Measurements from ENCODE around the gene GADD45G.

Gene GADD45G

DNA sequence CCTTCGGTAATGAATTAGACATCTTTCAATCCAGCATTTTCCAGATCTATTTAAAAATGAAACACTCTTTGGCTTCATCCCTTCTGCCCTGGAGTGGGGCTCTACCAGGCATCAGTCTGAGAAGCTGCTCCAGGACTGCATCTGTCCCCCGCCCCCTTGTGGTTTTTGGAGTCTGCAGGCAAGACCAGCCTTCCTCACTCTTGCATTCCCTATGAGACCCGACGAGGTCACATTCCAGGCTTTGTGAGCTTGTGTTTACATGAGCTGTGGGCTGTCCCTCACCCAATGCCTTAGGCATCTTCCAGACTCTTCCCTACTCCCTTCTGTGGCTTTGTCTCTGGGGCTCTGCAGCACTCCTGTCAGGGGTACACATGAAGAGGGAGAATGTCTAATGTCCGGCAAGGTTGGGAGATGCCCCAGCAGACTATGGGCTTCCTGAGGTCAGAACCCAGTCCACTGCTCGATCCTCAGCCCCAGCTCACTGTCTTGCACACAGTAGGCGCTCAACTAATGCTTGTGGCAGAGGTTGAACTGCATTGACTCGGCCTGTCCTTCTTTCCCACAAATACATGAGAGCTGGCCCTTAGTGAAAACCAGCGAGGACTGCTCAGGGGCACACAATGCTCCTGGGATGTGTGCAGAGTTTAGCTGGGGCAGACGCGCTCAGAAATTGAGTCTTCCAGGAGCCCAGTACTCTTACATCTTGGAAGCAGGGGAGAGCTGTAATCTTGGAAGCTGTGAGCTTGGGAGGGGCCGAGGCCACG is 11.7 kb upstream of the GADD45G start:
- no peak for DNase-seq

DNA sequence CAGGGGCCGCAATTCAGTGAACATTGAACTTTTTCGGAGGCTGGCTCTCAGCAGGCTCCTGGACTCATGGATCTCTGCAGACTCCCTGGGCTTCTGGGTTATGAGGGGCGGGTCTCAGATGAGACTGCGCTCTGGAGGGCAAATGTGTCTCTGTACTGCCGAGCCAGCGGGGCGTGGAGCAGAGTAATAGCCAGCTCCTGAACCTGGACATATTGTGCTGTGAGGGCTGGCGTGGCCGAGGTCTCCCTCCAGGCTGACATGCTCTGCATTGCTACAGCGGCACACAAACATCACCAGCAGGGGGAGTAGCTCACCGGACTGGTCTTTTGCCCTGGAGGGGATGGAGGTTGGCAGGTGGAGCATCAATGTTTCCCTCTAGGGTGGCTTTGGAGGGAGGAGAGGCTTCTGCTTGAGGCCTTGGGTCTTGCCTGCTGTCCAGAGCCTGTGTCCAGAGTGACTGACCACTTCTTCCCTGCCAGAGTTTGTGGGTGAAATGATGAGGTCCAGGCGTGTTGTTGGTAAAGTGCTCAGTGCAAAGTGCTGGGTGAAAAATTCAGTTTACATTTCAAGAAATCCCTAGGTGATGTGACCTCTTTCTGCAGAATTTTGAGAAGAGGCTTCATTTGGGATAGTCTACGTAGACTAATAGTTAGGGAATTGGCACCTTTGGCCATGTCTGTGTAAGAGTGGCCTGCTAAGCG is 10.9 kb upstream of the GADD45G start:
- peak; percentile 38 to 70 for DNase-seq

DNA sequence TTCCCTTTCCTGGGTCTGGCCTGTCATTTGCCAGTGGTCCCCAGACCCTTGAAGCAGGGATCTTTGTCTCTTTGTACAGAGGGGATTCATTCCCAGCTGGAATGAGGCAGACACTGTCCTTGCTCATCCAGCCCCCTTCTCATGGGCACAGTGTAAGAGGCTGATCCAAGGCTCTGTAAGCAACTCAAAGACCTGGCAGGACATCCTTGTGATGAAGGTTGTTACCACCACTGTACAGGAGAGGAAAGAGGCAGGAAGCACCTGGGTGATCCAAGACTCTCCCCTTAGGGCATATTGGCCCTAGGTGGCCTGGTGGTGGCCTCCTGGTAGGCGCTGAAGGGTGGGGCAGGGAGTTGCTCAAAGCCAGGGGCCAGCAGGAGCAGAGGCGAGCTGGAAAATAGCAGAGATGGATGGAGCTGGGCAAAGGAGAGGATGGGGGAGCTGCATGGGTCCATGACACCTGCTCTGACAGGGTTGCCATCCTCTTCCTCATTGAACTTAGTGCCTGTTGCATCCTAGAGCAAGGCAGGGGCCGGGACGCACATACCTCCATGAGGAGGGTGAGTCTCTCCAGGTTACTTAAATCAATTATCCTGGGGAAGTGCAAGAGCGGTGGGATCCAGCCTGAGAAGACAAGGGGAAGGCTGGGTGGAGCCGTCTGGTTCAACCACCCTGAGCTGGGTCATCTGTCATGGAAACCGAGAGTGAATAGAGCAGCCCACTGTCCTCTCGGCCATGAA is 9.8 kb upstream of the GADD45G start:
- DNase-seq = no peak

DNA sequence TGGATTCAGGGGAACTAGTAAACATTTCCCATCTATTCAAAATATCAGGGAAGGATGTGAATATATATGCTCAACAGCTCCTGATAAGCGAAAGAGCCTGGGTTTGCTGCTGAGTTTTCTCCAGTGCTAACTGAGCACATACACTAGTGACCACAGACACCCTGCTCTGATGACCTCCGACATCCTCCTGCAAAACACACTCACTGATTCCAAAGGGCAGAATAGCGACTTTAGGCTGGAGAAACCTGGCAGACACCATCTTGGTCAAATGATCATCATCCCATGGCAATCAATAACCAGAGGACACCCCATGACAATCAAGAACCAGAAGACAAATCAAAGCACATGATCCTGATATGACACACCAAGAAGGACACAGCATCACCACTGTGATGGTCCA is 9.2 kb upstream of the GADD45G start:
- no peak for DNase-seq

DNA sequence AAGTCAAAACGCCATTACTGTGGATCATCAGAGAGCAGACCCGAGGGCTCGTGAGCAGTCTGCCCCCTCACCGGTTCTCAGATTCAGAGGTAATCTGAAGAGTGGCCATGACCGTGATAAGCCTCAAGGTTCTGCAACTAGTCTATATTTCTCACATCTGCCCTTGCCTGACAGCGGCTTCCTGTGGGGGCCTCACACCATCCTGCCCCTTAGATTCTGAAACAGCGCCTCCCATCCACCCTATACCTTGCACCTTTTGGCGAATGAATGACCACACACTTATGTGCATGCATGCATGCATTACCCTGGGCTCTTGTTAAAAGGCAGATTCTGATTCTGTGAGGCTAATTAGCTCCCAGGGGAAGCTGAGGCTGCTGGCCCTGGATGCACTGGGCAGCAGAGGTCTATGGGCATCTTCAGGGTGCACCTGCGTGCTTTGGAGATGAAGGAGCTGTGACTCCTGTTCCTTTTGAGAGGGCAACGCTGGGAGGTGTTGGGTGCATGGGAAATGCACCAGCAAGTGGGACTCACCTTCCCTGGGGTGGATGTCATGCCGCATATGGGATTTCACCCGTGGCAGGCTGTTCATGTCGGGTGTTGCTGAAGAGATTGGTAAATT is 7.8 kb upstream of the GADD45G start:
- DNase-seq = no peak

DNA sequence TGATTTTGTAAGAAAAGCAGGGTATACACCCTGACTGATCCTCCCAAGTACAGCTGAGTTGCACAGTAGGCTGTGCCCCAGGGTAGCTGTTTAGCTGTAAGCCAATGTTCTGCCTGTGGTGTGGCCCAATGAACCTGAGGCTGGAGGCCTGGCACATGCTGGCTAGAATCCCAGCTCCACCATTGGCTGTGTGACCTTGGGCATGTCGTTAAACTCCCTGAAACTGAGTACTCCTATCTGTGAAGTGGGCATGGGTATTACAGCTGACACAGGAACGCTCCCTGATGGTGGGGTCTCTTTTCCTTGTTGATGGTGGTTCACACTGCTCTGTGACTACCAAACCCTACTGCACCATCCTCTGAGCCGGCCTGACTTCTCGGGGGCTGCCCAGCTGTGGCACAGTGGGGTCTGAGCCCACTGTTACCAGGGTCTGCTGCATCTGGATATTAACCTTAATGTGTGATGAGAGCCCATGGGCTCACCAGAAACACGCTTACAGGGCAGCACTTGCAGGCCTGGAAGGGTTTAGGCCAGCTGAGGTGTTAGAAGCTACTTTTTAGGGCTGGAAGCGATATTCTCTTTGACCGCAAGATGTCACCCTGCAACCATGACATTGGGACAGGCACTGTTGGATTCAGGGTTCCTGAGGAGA is 7.0 kb upstream of the GADD45G start:
- DNase-seq = peak; percentile 45 to 56

DNA sequence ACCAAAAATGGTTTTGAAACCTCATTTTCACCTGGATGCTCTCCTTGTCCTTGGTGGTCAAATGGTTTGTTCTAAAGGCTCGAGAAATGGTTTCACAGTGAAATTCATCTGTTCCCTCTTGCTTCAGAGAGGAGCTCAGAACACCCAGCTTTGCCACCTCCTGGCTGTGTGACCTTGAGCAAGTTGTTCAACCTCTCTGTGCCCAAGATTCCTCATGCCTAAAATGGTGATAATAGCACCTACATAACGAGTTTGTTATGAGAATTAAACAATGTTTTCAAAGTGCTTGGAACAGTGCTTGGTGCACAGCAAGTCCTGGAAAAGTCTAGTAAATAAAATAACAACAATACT is 6.5 kb upstream of the GADD45G start:
- no peak for DNase-seq

DNA sequence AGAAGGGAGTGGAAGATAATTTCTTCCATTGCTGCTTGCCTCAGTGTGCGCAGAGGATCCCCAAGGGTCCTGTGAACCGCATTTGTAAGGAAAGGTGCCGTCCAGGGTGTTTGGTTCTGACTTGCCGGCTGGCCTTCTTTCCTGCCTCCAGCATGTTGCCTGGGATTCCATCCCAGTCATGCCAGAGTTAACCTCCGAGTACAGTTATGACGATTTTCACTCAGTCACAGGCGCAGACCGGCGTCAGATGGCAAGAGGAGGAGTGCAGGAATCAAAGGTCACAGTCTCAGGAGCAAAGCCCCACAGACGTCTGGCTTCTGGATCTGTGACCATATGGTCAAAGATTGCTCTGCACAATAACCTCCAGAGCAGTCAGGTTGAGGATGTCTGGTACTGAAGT is 5.9 kb upstream of the GADD45G start:
- DNase-seq = no peak

DNA sequence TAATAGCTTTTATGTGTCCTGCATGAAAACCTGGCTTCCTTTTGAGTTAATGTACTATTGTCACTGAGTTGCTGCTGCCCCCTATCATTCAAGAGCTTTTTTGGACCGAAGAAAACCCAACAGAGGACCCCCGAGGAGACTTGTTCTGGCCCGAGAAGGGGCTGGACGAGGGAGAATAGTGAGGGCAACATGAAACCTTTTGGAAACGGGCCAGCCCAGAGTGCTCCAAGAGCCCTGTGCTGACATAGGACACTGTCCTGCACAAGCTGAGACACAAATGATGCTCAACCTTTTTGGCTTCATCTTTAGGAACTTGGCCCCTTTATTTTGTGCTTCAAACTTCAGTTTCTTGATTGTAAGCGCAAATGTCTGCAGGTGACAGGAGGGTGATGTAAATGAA is 4.0 kb upstream of the GADD45G start:
- no peak for DNase-seq

DNA sequence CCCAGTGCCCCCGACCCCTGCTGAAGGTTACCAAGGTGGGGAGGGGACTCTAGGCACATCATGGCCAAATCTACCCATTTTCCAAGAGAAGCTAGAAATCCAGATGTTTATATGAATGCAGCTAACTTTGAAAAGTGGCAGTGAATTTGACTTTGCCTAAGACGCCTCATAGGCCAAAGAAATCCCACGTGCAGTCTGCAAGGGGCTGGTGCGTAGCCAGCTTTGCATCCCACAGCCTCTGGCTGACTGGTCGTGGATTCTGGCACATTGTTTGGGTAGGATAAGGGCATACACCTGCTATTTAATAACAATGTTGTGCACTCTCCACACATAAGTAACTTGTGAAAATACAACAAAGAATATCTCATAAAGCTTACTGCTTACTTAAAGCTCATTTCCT is 3.5 kb upstream of the GADD45G start:
- DNase-seq = no peak

DNA sequence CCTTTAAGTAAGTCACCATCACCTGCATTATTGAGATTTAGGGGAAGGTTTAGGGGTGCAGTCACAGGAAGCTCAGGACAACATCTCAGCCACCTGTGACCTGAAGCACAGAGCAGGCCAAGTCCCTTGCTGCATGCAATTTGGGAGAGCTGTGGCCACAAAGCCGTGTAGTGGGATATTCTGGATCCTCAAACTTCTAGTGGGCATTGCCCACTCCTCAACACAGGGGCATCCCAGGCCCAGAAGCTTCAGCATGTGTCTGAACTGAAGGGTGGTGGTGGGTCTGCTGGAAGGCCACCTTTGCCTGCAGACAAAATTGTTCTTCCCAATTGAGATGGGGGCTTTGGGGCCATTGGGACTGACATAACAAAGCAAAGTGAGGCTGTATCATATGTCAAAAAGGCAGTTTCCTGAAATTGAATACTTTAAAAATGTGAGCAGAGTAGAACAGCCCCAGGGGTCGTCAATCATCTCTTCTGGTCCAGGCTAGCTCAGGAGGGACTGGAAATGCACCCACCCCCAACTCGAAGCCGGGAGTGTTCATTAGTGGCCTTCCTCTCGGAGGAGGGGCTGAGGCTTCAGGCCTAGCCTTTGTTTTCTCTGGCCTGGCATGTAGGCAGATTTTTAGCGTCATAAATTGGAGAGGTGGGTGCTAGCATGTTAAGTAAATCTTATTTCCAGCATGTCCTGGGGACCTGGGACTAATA is 2.8 kb upstream of the GADD45G start:
- no peak for DNase-seq

DNA sequence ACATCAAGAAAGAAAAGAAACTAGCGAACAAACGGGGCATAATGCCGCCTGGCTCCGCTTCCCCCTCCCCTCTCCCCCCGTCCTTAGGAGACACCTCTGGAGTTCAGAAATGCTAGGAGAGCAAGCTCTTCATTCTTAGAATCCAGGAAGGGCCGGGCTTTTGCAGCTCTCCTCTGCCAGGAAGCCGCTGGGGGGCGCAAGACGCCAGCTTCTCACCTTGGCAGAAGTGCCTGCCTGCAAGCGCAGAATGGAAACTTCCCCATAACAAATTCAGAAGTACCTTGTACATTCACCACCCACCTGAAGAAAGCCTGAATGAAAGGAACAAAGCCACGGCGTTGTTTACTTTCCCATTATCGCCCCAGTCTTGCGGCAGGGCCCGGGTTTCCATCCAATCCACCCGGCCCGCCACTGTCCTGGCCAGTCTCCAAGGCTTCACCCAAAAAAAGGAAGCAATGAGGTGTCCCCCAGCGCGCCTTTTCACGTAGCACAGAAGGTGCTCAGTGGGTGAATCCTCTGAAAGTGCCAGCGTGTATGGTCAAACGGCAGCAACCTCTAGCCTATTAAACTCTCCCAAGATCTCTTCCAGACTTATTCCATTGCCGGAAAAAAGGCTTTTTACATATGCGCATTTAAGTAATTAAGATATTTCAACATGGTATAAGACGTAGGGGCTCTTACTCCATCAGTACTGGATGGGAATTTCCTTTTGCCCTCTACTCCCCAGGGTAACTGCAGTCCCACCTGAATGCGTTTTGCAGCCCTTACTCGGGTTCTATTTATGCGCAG is 1.6 kb upstream of the GADD45G start:
- DNase-seq = peak; percentile 74 to 84

DNA sequence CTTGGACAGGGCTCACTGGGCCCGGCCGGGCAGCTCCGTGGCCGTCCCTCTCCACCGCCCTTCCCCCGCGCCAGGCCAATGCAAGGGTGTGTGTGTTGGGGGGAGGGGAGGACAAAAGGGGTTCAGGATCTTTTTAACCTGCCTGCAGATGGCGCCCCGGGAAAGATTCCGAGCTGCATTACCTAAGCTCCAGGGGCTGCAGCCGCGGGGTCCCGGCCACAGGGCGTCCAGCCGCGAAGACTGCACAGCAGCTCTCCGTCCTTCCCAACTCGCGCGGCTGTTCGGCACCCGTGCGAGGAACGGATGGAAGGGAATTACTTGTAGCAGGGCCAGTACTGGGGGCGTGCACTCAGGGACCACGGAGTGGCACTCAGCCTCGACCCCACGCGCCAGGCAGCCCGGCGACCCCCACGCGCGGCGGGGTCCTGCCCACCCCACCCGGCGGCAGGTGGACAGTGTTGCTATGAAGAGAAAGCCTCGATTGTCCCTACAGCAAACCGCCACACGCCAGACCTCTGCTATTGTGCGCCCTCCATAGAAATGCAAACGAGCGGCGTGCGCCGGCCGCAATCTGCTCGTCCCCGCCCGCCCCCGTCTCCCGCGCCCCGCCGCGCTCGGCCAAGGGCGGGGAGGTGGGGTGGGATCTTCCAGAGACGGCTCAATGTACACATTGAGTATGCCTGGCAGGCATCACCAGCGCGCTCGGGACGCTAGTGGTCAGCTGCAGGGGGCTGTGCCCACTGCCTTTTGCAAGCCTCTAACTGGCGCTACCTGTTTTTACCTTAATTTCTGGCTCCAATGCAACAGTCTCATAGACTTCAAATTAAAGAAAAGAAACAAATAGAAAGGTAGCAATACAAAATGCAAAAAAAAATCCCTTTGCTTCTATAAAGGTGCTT is 796 bp upstream of the GADD45G start:
- DNase-seq = peak in 1 of 2 experiments; percentile 17

DNA sequence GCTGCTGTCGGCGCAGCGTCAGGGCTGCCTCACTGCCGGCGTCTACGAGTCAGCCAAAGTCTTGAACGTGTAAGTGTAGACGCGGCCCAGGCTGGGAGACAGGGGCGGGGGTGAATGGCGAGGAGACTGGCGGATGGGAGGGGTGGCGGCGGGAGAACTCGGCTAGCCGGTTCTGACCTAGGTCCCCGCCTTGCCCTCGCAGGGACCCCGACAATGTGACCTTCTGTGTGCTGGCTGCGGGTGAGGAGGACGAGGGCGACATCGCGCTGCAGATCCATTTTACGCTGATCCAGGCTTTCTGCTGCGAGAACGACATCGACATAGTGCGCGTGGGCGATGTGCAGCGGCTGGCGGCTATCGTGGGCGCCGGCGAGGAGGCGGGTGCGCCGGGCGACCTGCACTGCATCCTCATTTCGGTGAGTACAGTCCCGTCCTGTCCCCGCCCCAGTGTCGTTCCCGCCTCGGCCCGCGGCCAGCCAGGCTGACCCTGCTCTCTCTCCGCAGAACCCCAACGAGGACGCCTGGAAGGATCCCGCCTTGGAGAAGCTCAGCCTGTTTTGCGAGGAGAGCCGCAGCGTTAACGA is 745 bp downstream of the GADD45G start:
- no peak for DNase-seq

DNA sequence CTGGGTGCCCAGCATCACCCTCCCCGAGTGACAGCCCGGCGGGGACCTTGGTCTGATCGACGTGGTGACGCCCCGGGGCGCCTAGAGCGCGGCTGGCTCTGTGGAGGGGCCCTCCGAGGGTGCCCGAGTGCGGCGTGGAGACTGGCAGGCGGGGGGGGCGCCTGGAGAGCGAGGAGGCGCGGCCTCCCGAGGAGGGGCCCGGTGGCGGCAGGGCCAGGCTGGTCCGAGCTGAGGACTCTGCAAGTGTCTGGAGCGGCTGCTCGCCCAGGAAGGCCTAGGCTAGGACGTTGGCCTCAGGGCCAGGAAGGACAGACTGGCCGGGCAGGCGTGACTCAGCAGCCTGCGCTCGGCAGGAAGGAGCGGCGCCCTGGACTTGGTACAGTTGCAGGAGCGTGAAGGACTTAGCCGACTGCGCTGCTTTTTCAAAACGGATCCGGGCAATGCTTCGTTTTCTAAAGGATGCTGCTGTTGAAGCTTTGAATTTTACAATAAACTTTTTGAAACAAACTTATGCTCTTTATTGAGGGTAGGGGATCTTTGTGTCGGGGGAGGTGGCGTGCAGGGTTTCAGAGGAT is 1.3 kb downstream of the GADD45G start:
- DNase-seq = peak; percentile 62 to 64

DNA sequence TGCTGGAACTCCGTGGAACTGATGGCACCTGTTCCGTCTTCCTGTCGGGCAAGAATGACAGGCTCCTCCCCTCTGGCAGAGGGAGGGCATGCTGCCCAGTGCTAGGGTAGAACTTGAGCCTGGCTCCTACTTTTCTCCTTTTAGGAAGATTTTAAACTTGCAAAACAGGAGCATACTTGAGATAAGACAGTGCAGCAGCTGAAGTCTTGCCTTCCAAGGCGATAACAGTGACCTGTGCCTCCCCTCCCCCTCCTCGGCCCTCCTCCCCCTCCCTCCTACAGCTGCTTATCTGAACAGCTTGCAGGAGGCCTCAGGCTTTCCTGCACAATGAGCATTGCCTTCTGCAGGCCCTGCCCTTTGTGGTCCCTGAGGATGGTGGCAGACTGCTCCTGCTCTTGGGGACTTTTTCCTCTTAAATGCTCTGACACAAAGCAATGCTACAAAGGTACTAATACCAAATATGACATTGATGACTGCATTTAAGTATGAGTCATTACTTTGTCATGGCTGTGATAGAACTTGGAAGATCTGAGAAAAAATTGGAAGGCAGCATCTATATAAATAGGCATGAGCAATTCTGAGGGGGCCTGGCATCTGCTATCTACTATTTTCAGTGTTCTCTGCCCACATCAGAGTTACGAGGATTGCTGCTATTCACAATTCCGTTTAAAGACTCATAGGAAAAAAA is 2.0 kb downstream of the GADD45G start:
- peak; percentile 51 to 57 for DNase-seq

DNA sequence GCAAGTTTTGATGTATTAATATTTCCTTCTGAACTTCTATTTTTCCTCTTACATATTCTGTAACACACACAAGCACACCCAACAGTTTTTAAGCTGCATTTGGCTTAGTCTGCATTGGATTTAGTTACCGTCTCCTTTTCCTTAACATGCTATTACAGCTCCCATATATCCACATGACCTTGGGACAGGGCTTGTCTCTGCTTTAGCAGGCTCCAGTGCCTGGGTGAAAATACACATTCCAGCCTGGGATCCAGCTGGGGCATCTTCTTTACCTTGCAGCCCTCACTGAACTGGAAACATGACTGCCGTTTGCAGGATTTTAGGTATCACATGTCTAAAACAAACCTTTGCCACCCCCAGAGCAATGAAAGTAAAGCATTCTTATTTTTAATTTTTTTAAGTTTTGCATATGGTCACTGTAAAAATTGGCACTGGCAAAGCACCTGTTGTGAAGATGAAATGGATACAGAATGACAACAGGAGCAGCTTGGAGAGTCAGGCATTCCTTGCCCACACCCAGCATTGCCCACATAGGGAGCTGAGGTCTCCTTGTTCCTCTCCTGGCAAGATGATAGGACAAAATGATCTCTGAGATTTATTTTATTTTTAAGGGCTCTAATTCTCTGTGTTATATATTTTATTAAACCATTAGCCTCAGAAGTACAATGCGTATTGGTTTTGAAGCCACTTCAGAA is 4.0 kb downstream of the GADD45G start:
- no peak for DNase-seq

DNA sequence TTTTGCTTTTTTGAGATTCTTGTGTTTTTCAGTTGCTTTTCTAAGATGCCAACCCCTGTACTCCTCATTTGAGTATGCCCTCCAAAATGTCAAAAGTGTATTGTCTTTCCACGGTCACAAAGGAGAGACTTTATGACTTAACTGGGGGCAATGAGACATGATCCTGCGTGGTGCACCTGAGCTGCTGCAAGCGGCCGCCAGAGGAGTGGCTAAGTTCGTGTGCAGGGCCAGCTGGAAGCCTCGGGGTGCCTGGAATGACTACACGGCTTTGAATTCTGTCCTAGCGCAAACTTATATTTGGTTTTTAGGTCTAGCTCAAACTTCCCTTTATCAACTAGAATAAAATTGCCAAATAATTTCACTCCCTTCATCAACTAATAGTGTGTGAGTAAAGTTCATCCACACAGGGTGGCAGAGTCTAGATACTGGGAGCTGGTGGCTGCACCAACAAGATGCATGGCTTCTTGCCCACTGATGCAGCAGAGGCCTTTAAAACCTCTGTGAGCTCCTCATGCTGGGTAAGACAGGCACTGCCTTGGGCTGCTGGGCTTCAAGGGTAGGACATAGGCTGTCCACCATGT is 4.7 kb downstream of the GADD45G start:
- DNase-seq = no peak
